ENCODE results near the gene MNAT1.

GRCh38 chr14:60815371-60815770, 80.8 kb downstream of the MNAT1 start:
- no peak for TF ChIP-seq CTCF (IDR thresholded peaks at IDR 0.05; ENCODE audit: poor library complexity)
- no peak for TF ChIP-seq EZH2 (IDR thresholded peaks at IDR 0.05; ENCODE audit: borderline replicate concordance)
- TF ChIP-seq EZH2phosphoT487 (IDR thresholded peaks at IDR 0.05; ENCODE audit: low read depth, severe bottlenecking, unreplicated experiment), result no peak

Measured in hepatocyte (in vitro differentiated cells).